H9 (cell line): Measurements from ENCODE around the gene MVD. TPM values are rescaled to one million over a fixed set of nuclear protein-coding genes. Genes with fewer than 3 reads are reported as not detected.

ENCODE experiments used
- DNase-seq: peaks from one replicate; pipeline ENCODE4 v3.0.0-alpha.2; 2017
- H2AFZ ChIP-seq: one replicate; pipeline ENCODE4 v1.6.1; 2013; ENCODE audit warnings: mild to moderate bottlenecking, low read length, control low read depth, moderate library complexity
- H2AK5ac ChIP-seq: 2 replicates; pipeline ENCODE4 v1.6.1; 2013; ENCODE audit warnings: low read length, control low read depth, mixed read lengths; ENCODE audit not compliant: insufficient read length
- H2BK120ac ChIP-seq: one replicate; pipeline ENCODE4 v1.6.1; 2013; ENCODE audit warnings: low read depth, mild to moderate bottlenecking, low read length, control low read depth, inconsistent platforms; ENCODE audit not compliant: poor library complexity, severe bottlenecking
- H2BK12ac ChIP-seq: 2 replicates; pipeline ENCODE4 v1.6.1; 2013; ENCODE audit warnings: low read length, control low read depth, mixed read lengths, low read depth; ENCODE audit not compliant: insufficient read length
- H2BK15ac ChIP-seq: 2 replicates; pipeline ENCODE4 v1.6.1; 2013; ENCODE audit warnings: low read depth, low read length, control low read depth
- H2BK20ac ChIP-seq: one replicate; pipeline ENCODE4 v1.6.1; 2013; ENCODE audit warnings: low read depth, mild to moderate bottlenecking, low read length, control low read depth, inconsistent platforms; ENCODE audit not compliant: poor library complexity, severe bottlenecking
- H2BK5ac ChIP-seq: 2 replicates; pipeline ENCODE4 v1.6.1; 2013; ENCODE audit warnings: low read length, control low read depth, mixed read lengths; ENCODE audit not compliant: insufficient read length
- H3K14ac ChIP-seq: 2 replicates; pipeline ENCODE4 v1.6.1; 2013; ENCODE audit warnings: low read length, control low read depth; ENCODE audit not compliant: insufficient read depth
- H3K18ac ChIP-seq: 2 replicates; pipeline ENCODE4 v1.6.1; 2013; ENCODE audit warnings: low read depth, mild to moderate bottlenecking, mixed read lengths, low read length, control low read depth; ENCODE audit not compliant: insufficient read length
- H3K23ac ChIP-seq: 2 replicates; pipeline ENCODE4 v1.6.1; 2013; ENCODE audit warnings: low read length, control low read depth, mixed read lengths, low read depth; ENCODE audit not compliant: insufficient read length
- H3K23me2 ChIP-seq: 2 replicates; pipeline ENCODE4 v1.6.1; 2013; ENCODE audit warnings: low read depth, mild to moderate bottlenecking, mixed read lengths, low read length, control low read depth; ENCODE audit not compliant: insufficient read length, poor library complexity, severe bottlenecking
- H3K27ac ChIP-seq: 2 replicates; pipeline ENCODE4 v1.5.1; 2013; ENCODE audit warnings: low read length, control low read depth, mixed read lengths, low read depth; ENCODE audit not compliant: insufficient read length
- H3K27me3 ChIP-seq: 2 replicates; pipeline ENCODE4 v1.6.1; 2013; ENCODE audit warnings: low read length, control low read depth, inconsistent platforms; ENCODE audit not compliant: insufficient read depth
- H3K4ac ChIP-seq: 2 replicates; pipeline ENCODE4 v1.6.1; 2013; ENCODE audit warnings: low read depth, mild to moderate bottlenecking, control low read depth, inconsistent platforms, low read length, moderate library complexity
- H3K4me1 ChIP-seq: 2 replicates; pipeline ENCODE4 v1.6.1; 2013; ENCODE audit warnings: low read length, control low read depth, inconsistent platforms; ENCODE audit not compliant: insufficient read depth
- H3K4me2 ChIP-seq: 2 replicates; pipeline ENCODE4 v1.6.1; 2013; ENCODE audit warnings: low read length, control low read depth, mixed read lengths; ENCODE audit not compliant: insufficient read length, insufficient read depth
- H3K56ac ChIP-seq: 2 replicates; pipeline ENCODE4 v1.6.1; 2013; ENCODE audit warnings: low read depth, mild to moderate bottlenecking, mixed read lengths, low read length, control low read depth; ENCODE audit not compliant: insufficient read length
- H3K79me1 ChIP-seq: 2 replicates; pipeline ENCODE4 v1.6.1; 2013; ENCODE audit warnings: low read depth, mild to moderate bottlenecking, moderate library complexity, low read length, control low read depth, inconsistent platforms; ENCODE audit not compliant: insufficient read depth, poor library complexity, severe bottlenecking
- H3K79me2 ChIP-seq: 2 replicates; pipeline ENCODE4 v1.6.1; 2013; ENCODE audit warnings: low read length, control low read depth, inconsistent platforms; ENCODE audit not compliant: insufficient read depth
- H3K9ac ChIP-seq: 2 replicates; pipeline ENCODE4 v1.6.1; 2013; ENCODE audit warnings: low read length, control low read depth, mixed read lengths; ENCODE audit not compliant: insufficient read length; ENCODE audit errors: extremely low read depth
- H3K9me3 ChIP-seq: one replicate; pipeline ENCODE4 v1.6.1; 2013; ENCODE audit warnings: low read depth, low read length, inconsistent platforms; ENCODE audit not compliant: control insufficient read depth
- H3T11ph ChIP-seq: one replicate; pipeline ENCODE4 v1.6.1; 2013; ENCODE audit warnings: mild to moderate bottlenecking, low read length, control low read depth, inconsistent platforms
- H4K20me1 ChIP-seq: one replicate; pipeline ENCODE4 v1.6.1; 2013; ENCODE audit not compliant: control insufficient read depth, insufficient read length, insufficient read depth
- H4K5ac ChIP-seq: 2 replicates; pipeline ENCODE4 v1.6.1; 2013; ENCODE audit warnings: low read depth, mild to moderate bottlenecking, mixed read lengths, low read length, control low read depth; ENCODE audit not compliant: insufficient read length
- H4K8ac ChIP-seq: replicated peaks from 2 replicates; pipeline ENCODE4 v1.6.1; 2013; ENCODE audit warnings: low read length, control low read depth, mixed read lengths, low read depth; ENCODE audit not compliant: insufficient read length
- H4K91ac ChIP-seq: 2 replicates; pipeline ENCODE4 v1.6.1; 2013; ENCODE audit warnings: low read depth, mild to moderate bottlenecking, moderate library complexity, mixed read lengths, low read length, control low read depth; ENCODE audit not compliant: insufficient read length
- H3K27ac Mint-ChIP-seq, 3 experiments: 2 replicates in 2 of 3; 3 replicates in 1 of 3; pipeline ENCODE4 v1.8.0; 2020 to 2021; ENCODE audit warnings: mixed read lengths in 3 of 3, mild to moderate bottlenecking in 1 of 3, moderate library complexity in 1 of 3
- H3K27me3 Mint-ChIP-seq: 2 replicates; pipeline ENCODE4 v1.8.0; 2021; ENCODE audit warnings: low read depth, mild to moderate bottlenecking, moderate library complexity, mixed read lengths
- H3K36me3 Mint-ChIP-seq, 3 experiments: 2 replicates in 2 of 3; 3 replicates in 1 of 3; pipeline ENCODE4 v1.8.0; 2020 to 2021; ENCODE audit warnings: low read depth in 3 of 3, mixed read lengths in 3 of 3; ENCODE audit not compliant: insufficient read depth in 1 of 3
- H3K4me1 Mint-ChIP-seq, 2 experiments: 2 replicates each; pipeline ENCODE4 v1.8.0; 2020; ENCODE audit warnings: mixed read lengths in 2 of 2
- H3K4me3 Mint-ChIP-seq, 2 experiments: 2 replicates in 1 of 2; 3 replicates in 1 of 2; pipeline ENCODE4 v1.8.0; 2020 to 2021; ENCODE audit warnings: mild to moderate bottlenecking in 2 of 2, mixed read lengths in 2 of 2, moderate library complexity in 1 of 2
- H3K9me3 Mint-ChIP-seq, 2 experiments: 2 replicates in 1 of 2; 3 replicates in 1 of 2; pipeline ENCODE4 v1.8.0; 2020; ENCODE audit warnings: mild to moderate bottlenecking in 2 of 2, mixed read lengths in 2 of 2, moderate library complexity in 1 of 2
- WGBS: extraction: QIAGEN DNeasy Blood & Tissue Kit; methylation state at CpG from one replicate; pipeline ENCODE4 v1.1.7; 2013; ENCODE audit warnings: missing lambda C conversion rate, low lambda C conversion rate, mixed read lengths; ENCODE audit not compliant: insufficient read length; ENCODE audit errors: extremely low coverage; 5-methylcytosine and 5-hydroxymethylcytosine counted together
- total RNA-seq: library from RNA; stranded (reverse); gene quantifications from 2 replicates; pipeline ENCODE4 v1.2.1, GENCODE V29; 2021
- TF ChIP-seq, protein P1 (sequence below): fragments of 200-600 bp; sonication (generic); conservative IDR thresholded peaks from 3 replicates; pipeline ENCODE4 v1.8.0; 2021; ENCODE audit warnings: antibody characterized with exemption, mild to moderate bottlenecking

The MVD gene
- total RNA-seq, 1 experiment from 2014 or later = 53.2 TPM

DNA sequence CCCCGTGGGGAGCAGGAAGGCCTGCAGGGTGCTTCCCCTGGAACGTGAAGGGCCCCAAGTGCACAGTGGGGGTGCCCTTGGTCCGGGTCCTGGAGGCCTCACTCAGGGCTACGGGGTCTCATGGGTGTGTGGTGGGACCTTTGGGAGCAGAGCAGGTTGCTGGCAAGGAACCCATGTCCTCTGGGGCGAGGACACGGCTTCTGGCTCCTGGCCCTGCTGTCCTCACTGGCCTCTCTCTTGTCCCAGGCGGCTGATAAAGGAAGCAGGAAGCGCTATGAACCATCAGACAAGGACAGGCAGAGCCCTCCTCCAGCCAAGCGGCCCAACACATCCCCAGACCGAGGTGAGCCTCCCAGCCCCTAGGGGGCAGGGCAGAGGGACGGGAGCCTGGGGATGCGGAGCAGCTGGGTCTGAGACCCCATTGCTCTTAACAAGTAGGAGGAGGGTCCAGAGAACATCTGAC is 34.3 kb downstream of the MVD start:
- Histone ChIP-seq H4K5ac (no peak overlapping the region), H3K56ac (no peak overlapping the region), H2AK5ac (no peak overlapping the region), H4K20me1 (no peaks in the 10 kb centered on the region), H2BK20ac (no peak overlapping the region), H2AFZ (no peak overlapping the region), H3K18ac (no peak overlapping the region), H3K9ac (no peak overlapping the region), H2BK15ac (no peak overlapping the region), H3K4me1 (no peaks in the 10 kb centered on the region), H3K4ac (no peak overlapping the region), H3K79me1 (no peaks in the 10 kb centered on the region), H3K23ac (no peak overlapping the region), H3K27me3 (no peaks in the 10 kb centered on the region), H2BK12ac (no peak overlapping the region), H2BK120ac (no peak overlapping the region), H3K9me3 (no peaks in the 10 kb centered on the region), H3K27ac (no peak overlapping the region), H3K23me2 (no peaks in the 10 kb centered on the region), H3T11ph (no peak overlapping the region), H2BK5ac (no peak overlapping the region), H4K91ac (no peak overlapping the region), H3K14ac (no peak overlapping the region; the same call in 1 of the 2 replicates), H3K79me2 (no peaks in the 10 kb centered on the region), H4K8ac (no peak overlapping the region), H3K4me2 (no peak overlapping the region)
- peak; percentile 90 for DNase-seq
- peak overlapping the region; percentile 62 to 85 (median 74); a peak in 3 of 7 replicates for H3K27ac Mint-ChIP-seq
- H3K27me3 Mint-ChIP-seq = no peaks in the 10 kb centered on the region
- H3K36me3 Mint-ChIP-seq = peaks cover 16 to 66% (median 60%) of the 10 kb centered on the region in 3 experiments; a peak in 6 of 7 replicates
- peaks cover 0 to 20% of the 10 kb centered on the region in 2 experiments; a peak in 3 of 4 replicates for H3K4me1 Mint-ChIP-seq
- no CpG with 5 or more reads among the region's 12 CpGs for WGBS
- TF ChIP-seq, protein P1, sequence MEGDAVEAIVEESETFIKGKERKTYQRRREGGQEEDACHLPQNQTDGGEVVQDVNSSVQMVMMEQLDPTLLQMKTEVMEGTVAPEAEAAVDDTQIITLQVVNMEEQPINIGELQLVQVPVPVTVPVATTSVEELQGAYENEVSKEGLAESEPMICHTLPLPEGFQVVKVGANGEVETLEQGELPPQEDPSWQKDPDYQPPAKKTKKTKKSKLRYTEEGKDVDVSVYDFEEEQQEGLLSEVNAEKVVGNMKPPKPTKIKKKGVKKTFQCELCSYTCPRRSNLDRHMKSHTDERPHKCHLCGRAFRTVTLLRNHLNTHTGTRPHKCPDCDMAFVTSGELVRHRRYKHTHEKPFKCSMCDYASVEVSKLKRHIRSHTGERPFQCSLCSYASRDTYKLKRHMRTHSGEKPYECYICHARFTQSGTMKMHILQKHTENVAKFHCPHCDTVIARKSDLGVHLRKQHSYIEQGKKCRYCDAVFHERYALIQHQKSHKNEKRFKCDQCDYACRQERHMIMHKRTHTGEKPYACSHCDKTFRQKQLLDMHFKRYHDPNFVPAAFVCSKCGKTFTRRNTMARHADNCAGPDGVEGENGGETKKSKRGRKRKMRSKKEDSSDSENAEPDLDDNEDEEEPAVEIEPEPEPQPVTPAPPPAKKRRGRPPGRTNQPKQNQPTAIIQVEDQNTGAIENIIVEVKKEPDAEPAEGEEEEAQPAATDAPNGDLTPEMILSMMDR = peak; percentile 88
- no peak overlapping the region for H3K4me3 Mint-ChIP-seq
- no peaks in the 10 kb centered on the region; a peak in 1 of 5 replicates for H3K9me3 Mint-ChIP-seq
